Putamen (tissue), 1 donor: ENCODE results near the gene MMP20.

Experiments
- DNase-seq: peaks from one replicate; pipeline ENCODE4 v3.0.0-alpha.2; 2016; ENCODE audit warnings: low spot score

MMP20 gene

GRCh38 chr11:102553835-102554282, 71.3 kb downstream of the MMP20 start:
- no peak for DNase-seq

GRCh38 chr11:102552447-102553194, 72.5 kb downstream of the MMP20 start:
- DNase-seq: no peak

GRCh38 chr11:102552020-102552419, 73.1 kb downstream of the MMP20 start:
- no peak for DNase-seq

GRCh38 chr11:102551169-102551781, 73.9 kb downstream of the MMP20 start:
- DNase-seq: no peak

GRCh38 chr11:102546923-102547471, 78.1 kb downstream of the MMP20 start:
- DNase-seq: no peak

- no peak for DNase-seq
Measured at GRCh38 chr11:102546427-102546826, 78.7 kb downstream of the MMP20 start.

GRCh38 chr11:102545701-102546100, 79.4 kb downstream of the MMP20 start:
- DNase-seq: no peak

GRCh38 chr11:102544594-102544993, 80.5 kb downstream of the MMP20 start:
- DNase-seq: no peak

GRCh38 chr11:102539567-102539966, 85.6 kb downstream of the MMP20 start:
- no peak for DNase-seq

- DNase-seq: no peak
Measured at GRCh38 chr11:102538932-102539331, 86.2 kb downstream of the MMP20 start.

- no peak for DNase-seq
Measured at GRCh38 chr11:102534261-102534872, 90.8 kb downstream of the MMP20 start.

GRCh38 chr11:102530558-102530957, 94.6 kb downstream of the MMP20 start, which contains the start of gene MMP7:
MMP7 (minus strand) TSS chr11:102530747; CDS start chr11:102530700, 47 bp downstream.
- no peak for DNase-seq

GRCh38 chr11:102528618-102529017, 96.5 kb downstream of the MMP20 start:
- DNase-seq: no peak

- no peak for DNase-seq
Measured at GRCh38 chr11:102527684-102528083, 97.4 kb downstream of the MMP20 start.

- no peak for DNase-seq
Measured at GRCh38 chr11:102527041-102527440, 98.1 kb downstream of the MMP20 start.
